ENCODE measurements around the gene ACE2.

- TF ChIP-seq CTCF (IDR thresholded peaks at IDR 0.05): no peak
- no peak for TF ChIP-seq POLR2A (IDR thresholded peaks at IDR 0.05)
- TF ChIP-seq EP300 (IDR thresholded peaks at IDR 0.05): no peak
- TF ChIP-seq POLR2AphosphoS5 (IDR thresholded peaks at IDR 0.05): no peak
These were observed 43.8 kb upstream of the ACE2 start for GRCh38 chrX:15644560-15644872.

Measured in gastroesophageal sphincter (tissue), 3 donors.